Endothelial cell of umbilical vein (primary cell): ENCODE results near the gene EZR. TPM values are rescaled to one million over a fixed set of nuclear protein-coding genes. Genes with fewer than 3 reads are reported as not detected.

Experiments used
- BruUV-seq: library from RNA; stranded (reverse); fragments of 400-500 nt; replicated peaks from 2 replicates; lab custom pipeline; 2021; lab: Mats Ljungman, UMichigan
- CTCF ChIA-PET: fragments of 300-600, 350-600 bp; sonication (Branson Sonifier 250); formaldehyde crosslinking; loops from one replicate; lab custom pipeline; 2021; ENCODE audit warnings: antibody characterized with exemption, inconsistent platforms; lab: Charles Lee
- POLR2A ChIA-PET: fragments of 300-600, 350-600 bp; sonication (Branson Sonifier 250); formaldehyde crosslinking; loops from one replicate; lab custom pipeline; 2021; ENCODE audit warnings: antibody characterized with exemption, inconsistent platforms; lab: Charles Lee
- DNase-seq: peaks from one replicate; pipeline ENCODE4 v3.0.0-alpha.2; 2011; ENCODE audit warnings: low read depth, low spot score
- FAIRE-seq: peaks from 2 replicates; lab custom pipeline; 2011; peaks lifted over from hg19 to GRCh38; lab: Jason Lieb, UNC
- H2AFZ ChIP-seq: 2 replicates; pipeline ENCODE4 v1.6.0; 2012; ENCODE audit warnings: low read depth, low read length, control low read depth, inconsistent platforms
- H3K27ac ChIP-seq: 2 replicates; pipeline ENCODE4 v1.5.1; 2011; ENCODE audit warnings: low read depth, mild to moderate bottlenecking, control low read depth, low read length, moderate library complexity; ENCODE audit not compliant: insufficient read depth
- H3K27me3 ChIP-seq, 2 experiments: 2 replicates each; pipeline versions ENCODE4 v1.6.0 to v1.6.1; 2011; ENCODE audit warnings: low read length in 2 of 2, mixed read lengths in 1 of 2; ENCODE audit not compliant: control insufficient read depth in 2 of 2, insufficient read depth in 2 of 2
- H3K36me3 ChIP-seq, 2 experiments: 2 replicates in 1 of 2; 3 replicates in 1 of 2; pipeline ENCODE4 v1.5.1; 2011; ENCODE audit warnings: low read length in 2 of 2, mild to moderate bottlenecking in 1 of 2, moderate library complexity in 1 of 2; ENCODE audit not compliant: control insufficient read depth in 2 of 2, insufficient read depth in 2 of 2; ENCODE audit errors: extremely low read depth in 1 of 2
- H3K4me1 ChIP-seq: 3 replicates; pipeline ENCODE4 v1.5.1; 2011; ENCODE audit warnings: mild to moderate bottlenecking, low read length; ENCODE audit not compliant: control insufficient read depth, insufficient read depth; ENCODE audit errors: extremely low read depth
- H3K4me2 ChIP-seq: 2 replicates; pipeline ENCODE4 v1.6.1; 2011; ENCODE audit warnings: low read length, control low read depth, mixed read lengths; ENCODE audit not compliant: insufficient read depth
- H3K4me3 ChIP-seq, 3 experiments: fragments of 200-600 bp in 1 of 3; sonication (generic), shearing (Covaris generic) in 1 of 3; replicated peaks in 1 of 3; 2 replicates each; pipeline ENCODE4 v1.5.1; 2011 to 2016; ENCODE audit warnings: control low read depth in 3 of 3, low read length in 3 of 3, mild to moderate bottlenecking in 2 of 3, inconsistent platforms in 1 of 3, low read depth in 1 of 3, moderate library complexity in 1 of 3; ENCODE audit not compliant: insufficient read depth in 1 of 3
- H3K79me2 ChIP-seq: 2 replicates; pipeline ENCODE4 v1.6.0; 2012; ENCODE audit warnings: low read length, inconsistent platforms; ENCODE audit not compliant: control insufficient read depth, insufficient read depth
- H3K9ac ChIP-seq: replicated peaks from 2 replicates; pipeline ENCODE3; 2011; ENCODE audit warnings: low read length, control low read depth; ENCODE audit not compliant: insufficient read depth; ENCODE audit errors: extremely low read depth
- H3K9me1 ChIP-seq: replicated peaks from 3 replicates; pipeline ENCODE4 v1.6.0; 2011; ENCODE audit warnings: mild to moderate bottlenecking, low read length; ENCODE audit not compliant: control insufficient read depth, insufficient read depth; ENCODE audit errors: extremely low read depth
- H3K9me3 ChIP-seq: replicated peaks from 2 replicates; pipeline ENCODE4 v1.5.1; 2012; ENCODE audit warnings: low read length, inconsistent platforms; ENCODE audit not compliant: control insufficient read depth, insufficient read depth
- H4K20me1 ChIP-seq: replicated peaks from 2 replicates; pipeline ENCODE3; 2011; ENCODE audit warnings: mild to moderate bottlenecking, low read length; ENCODE audit not compliant: control insufficient read depth, insufficient read depth; ENCODE audit errors: extremely low read depth
- CTCF ChIP-seq, 2 donors: IDR thresholded peaks; 1 replicate in 1 of 2; 2 replicates in 1 of 2; pipeline ENCODE4 v1.5.1; 2011; ENCODE audit warnings: low read length in 2 of 2, mild to moderate bottlenecking in 2 of 2, moderate library complexity in 2 of 2, control low read depth in 1 of 2, inconsistent platforms in 1 of 2, low read depth in 1 of 2; ENCODE audit not compliant: insufficient read depth in 1 of 2; ENCODE audit errors: extremely low read depth in 1 of 2
- EZH2 ChIP-seq: IDR thresholded peaks from 2 replicates; pipeline ENCODE4 v1.6.1; 2012; ENCODE audit warnings: borderline replicate concordance, low read depth, mild to moderate bottlenecking, moderate library complexity, low read length, inconsistent platforms; ENCODE audit not compliant: severe bottlenecking
- FOS ChIP-seq: IDR thresholded peaks from 2 replicates; pipeline ENCODE4 v1.6.1; 2011; ENCODE audit warnings: mild to moderate bottlenecking, low read length, moderate library complexity, borderline replicate concordance; ENCODE audit not compliant: insufficient read depth
- GATA2 ChIP-seq: IDR thresholded peaks from 2 replicates; pipeline ENCODE4 v1.7.0; 2011; ENCODE audit warnings: low read depth, mild to moderate bottlenecking, moderate library complexity, mixed read lengths, low read length; ENCODE audit not compliant: insufficient read length, insufficient read depth
- JUN ChIP-seq: IDR thresholded peaks from 2 replicates; pipeline ENCODE4 v1.6.1; 2011; ENCODE audit warnings: borderline replicate concordance, low read depth; ENCODE audit not compliant: insufficient read length, insufficient read depth
- MAX ChIP-seq: IDR thresholded peaks from 2 replicates; pipeline ENCODE4 v1.6.1; 2011; ENCODE audit not compliant: insufficient read depth, insufficient read length
- MYC ChIP-seq: IDR thresholded peaks from one replicate; pipeline ENCODE4 v1.6.1; 2011; ENCODE audit warnings: mild to moderate bottlenecking, low read depth, low read length
- POLR2A ChIP-seq: IDR thresholded peaks from 2 replicates; pipeline ENCODE4 v1.6.1; 2012; ENCODE audit warnings: low read depth, mild to moderate bottlenecking, control low read depth, low read length
- POLR2AphosphoS5 ChIP-seq: IDR thresholded peaks from 2 replicates; pipeline ENCODE4 v1.6.1; 2012; ENCODE audit warnings: low read depth, mild to moderate bottlenecking, control low read depth, low read length, moderate library complexity; ENCODE audit not compliant: insufficient read depth
- dilution Hi-C: fragments of 300-500 bp; cut with MboI; formaldehyde crosslinking; loops from one replicate; pipeline ENCODE4 v1.15.0; 2019; ENCODE audit warnings: low sequenced_read_pairs; ENCODE audit not compliant: extremely low pct_ligation_motif_present
- intact Hi-C: fragments of 100-400 bp; cut with micrococcal nuclease; formaldehyde crosslinking; loops from one replicate; pipeline ENCODE4 v1.10.0; 2022
- polyA plus RNA-seq, 4 experiments: library from polyadenylated mRNA; depleted of rRNA in 3 of 4; stranded (reverse) in 3 of 4; unstranded in 1 of 4; fragments of >200 nt; gene quantifications; 2 replicates each; pipeline versions ENCODE4 v1.2.1 to v1.2.3, GENCODE V29; 2011 to 2012; ENCODE audit warnings: missing spikeins in 1 of 4
- total RNA-seq: library from RNA; stranded (reverse); gene quantifications from 2 replicates; pipeline ENCODE4 v1.2.3, GENCODE V29; 2021

Gene EZR
- total and polyA plus RNA-seq, 2 donors (not counting 3 experiments of a cell fraction or from before 2014, with no cell fraction given), result 58.5 to 108 TPM

GRCh38 chr6:158783851-158784250 is 35.3 kb downstream of the EZR start:
- CTCF ChIA-PET, result no interaction called here
- no peaks in the 10 kb centered on the region for H3K79me2 ChIP-seq
- no peak overlapping the region for H3K9ac ChIP-seq

More at GRCh38 chr6:158783851-158784250, 35.3 kb downstream of the EZR start:
- H3K9me3 ChIP-seq, result no peaks in the 10 kb centered on the region
- POLR2A ChIA-PET, result no interaction called here
- no peaks in the 10 kb centered on the region for H3K9me1 ChIP-seq
- no peak overlapping the region for H3K4me2 ChIP-seq
- no peak for DNase-seq
- H3K27me3 ChIP-seq, result no peaks in the 10 kb centered on the region
- peak; percentile 4 for FAIRE-seq
- H2AFZ ChIP-seq, result no peak overlapping the region
- dilution Hi-C loops, result no loop called here
- no peak overlapping the region for H3K4me3 ChIP-seq
- peaks cover 21 to 29% of the 10 kb centered on the region in 2 experiments for H3K36me3 ChIP-seq
- H4K20me1 ChIP-seq, result no peaks in the 10 kb centered on the region
- H3K27ac ChIP-seq, result peak overlapping the region; percentile 47
- TF ChIP-seq POLR2AphosphoS5 (no peak), POLR2A (no peak), CTCF (IDR thresholded peaks at IDR 0.05; ENCODE audit: extremely low read depth in 1 of 2, insufficient read depth in 1 of 2, low read depth in 1 of 2, low read length in 2 of 2) (no peak), JUN (no peak), GATA2 (no peak), FOS (no peak), MYC (no peak), MAX (no peak), EZH2 (no peak)
- no TSS peak for BruUV-seq
- H3K4me1 ChIP-seq, result peaks cover 12% of the 10 kb centered on the region
- intact Hi-C loops, result loop anchor here (1.0 to 10.0 kb wide), 2 partner anchors 33 to 79 kb away; no protein-coding TSS in a partner anchor
